ENCODE results near the gene PDE3A. TPM values are rescaled to one million over a fixed set of nuclear protein-coding genes. Genes with fewer than 3 reads are reported as not detected.

Gene PDE3A
- total and polyA plus RNA-seq, 7 donors = 0.53 to 4.1 (median 2.1) TPM

DNA sequence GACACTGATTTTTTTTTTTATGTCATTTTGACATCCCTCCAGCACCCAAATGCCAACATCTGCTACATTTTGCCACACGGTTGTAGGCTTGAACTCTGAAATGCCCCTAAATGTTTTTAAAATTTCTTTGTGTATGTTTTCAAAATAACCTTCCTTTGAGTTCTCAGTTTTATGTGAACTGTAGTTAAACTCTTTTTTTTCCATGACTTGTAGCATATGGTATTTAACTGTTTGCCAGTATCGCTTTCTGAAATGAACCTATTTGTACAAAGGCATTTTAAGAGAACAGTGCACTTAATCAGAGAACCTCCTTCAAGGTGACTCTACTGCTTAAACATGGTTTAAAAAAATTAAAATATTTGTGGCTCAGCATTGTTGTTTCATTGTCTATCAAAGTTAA is 61.5 kb downstream of the PDE3A start:
- no peaks in the 10 kb centered on the region for H3K4me1 ChIP-seq
- H3K4me3 ChIP-seq = no peak overlapping the region
- H3K36me3 ChIP-seq (ENCODE audit: insufficient read depth in 1 of 2, low read depth in 1 of 2) = no peaks in the 10 kb centered on the region
- H3K27ac ChIP-seq = no peak overlapping the region
- H3K9me3 ChIP-seq = no peaks in the 10 kb centered on the region
- intact Hi-C loops (cut with DNase I) = no loop called here
- DNase-seq = no peak
- WGBS, 3 donors = 62 to 73% (median 67%) methylated on average over 2 of the region's 2 CpGs
- no peak for ATAC-seq
- no peaks in the 10 kb centered on the region for H3K27me3 ChIP-seq (ENCODE audit: insufficient read depth in 3 of 3, low read length in 2 of 3)
- no peak for TF ChIP-seq CTCF (IDR thresholded peaks at IDR 0.05)

DNA sequence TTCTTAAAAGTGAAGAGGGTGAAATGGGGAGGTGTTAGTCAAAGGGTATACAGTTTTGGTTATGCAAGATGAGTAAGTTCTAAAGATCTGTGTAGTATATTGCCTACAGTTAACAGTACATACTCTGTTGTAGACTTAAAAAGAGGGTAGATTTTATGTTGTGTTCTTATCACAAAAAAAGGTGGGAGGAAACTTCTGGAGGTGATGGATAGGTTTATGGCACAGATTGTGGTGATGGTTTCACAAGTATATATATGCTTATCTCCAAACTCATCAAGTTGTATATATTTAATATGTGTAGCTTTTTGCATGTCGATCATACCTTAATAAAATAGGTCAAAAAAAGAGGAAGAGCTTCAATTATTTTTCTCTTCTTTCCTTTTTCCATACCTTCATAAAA is 64.0 kb downstream of the PDE3A start:
- no peak for ATAC-seq
- H3K9me3 ChIP-seq = no peaks in the 10 kb centered on the region
- no peaks in the 10 kb centered on the region for H3K4me1 ChIP-seq
- no peaks in the 10 kb centered on the region for H3K27me3 ChIP-seq (ENCODE audit: insufficient read depth in 3 of 3, low read length in 2 of 3)
- intact Hi-C loops (cut with DNase I) = no loop called here
- H3K36me3 ChIP-seq (ENCODE audit: insufficient read depth in 1 of 2, low read depth in 1 of 2) = no peaks in the 10 kb centered on the region
- TF ChIP-seq CTCF (IDR thresholded peaks at IDR 0.05) = no peak
- H3K27ac ChIP-seq = no peak overlapping the region
- 81 to 96% (median 93%) methylated on average over 1 of the region's 1 CpG for WGBS, 3 donors
- DNase-seq = no peak
- H3K4me3 ChIP-seq = no peak overlapping the region

- intact Hi-C loops (cut with DNase I) = no loop called here
- 19 to 28% (median 22%) methylated on average over 3 of the region's 3 CpGs for WGBS, 3 donors
- DNase-seq (no peak), ATAC-seq (no peak)
- H3K4me3 ChIP-seq = no peak overlapping the region
- H3K27ac ChIP-seq = no peak overlapping the region
- no peaks in the 10 kb centered on the region for H3K9me3 ChIP-seq
- no peaks in the 10 kb centered on the region for H3K27me3 ChIP-seq (ENCODE audit: insufficient read depth in 3 of 3, low read length in 2 of 3)
- H3K36me3 ChIP-seq (ENCODE audit: insufficient read depth in 1 of 2, low read depth in 1 of 2) = no peaks in the 10 kb centered on the region
- TF ChIP-seq CTCF (IDR thresholded peaks at IDR 0.05) = no peak
- H3K4me1 ChIP-seq = no peaks in the 10 kb centered on the region
Measured at GRCh38 chr12:20434996-20435395, 66.7 kb downstream of the PDE3A start.

DNA sequence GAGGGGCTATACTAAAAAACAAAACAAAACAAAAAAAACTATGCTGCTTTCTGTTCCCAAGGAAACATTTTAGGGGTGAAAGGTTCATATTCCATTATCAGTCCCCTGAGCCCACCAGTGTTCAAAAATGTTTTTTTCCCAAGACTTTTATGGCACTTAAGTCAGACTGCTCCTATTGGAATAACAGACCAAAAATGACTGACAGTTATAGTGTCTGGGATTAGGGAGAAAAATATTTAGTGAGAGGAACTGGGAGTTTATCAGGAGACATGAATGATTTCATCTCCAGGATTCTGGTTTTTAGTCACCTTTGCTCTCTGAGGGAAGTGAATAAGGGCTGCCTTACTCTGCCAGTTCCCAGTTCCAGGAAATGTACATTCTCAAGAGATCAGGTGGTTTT is 68.0 kb downstream of the PDE3A start:
- H3K4me1 ChIP-seq = no peaks in the 10 kb centered on the region
- DNase-seq (no peak), ATAC-seq (no peak)
- no peaks in the 10 kb centered on the region for H3K27me3 ChIP-seq (ENCODE audit: insufficient read depth in 3 of 3, low read length in 2 of 3)
- no peak for TF ChIP-seq CTCF (IDR thresholded peaks at IDR 0.05)
- H3K36me3 ChIP-seq (ENCODE audit: insufficient read depth in 1 of 2, low read depth in 1 of 2) = no peaks in the 10 kb centered on the region
- H3K4me3 ChIP-seq = no peak overlapping the region
- H3K9me3 ChIP-seq = no peaks in the 10 kb centered on the region
- intact Hi-C loops (cut with DNase I) = no loop called here
- no peak overlapping the region for H3K27ac ChIP-seq

DNA sequence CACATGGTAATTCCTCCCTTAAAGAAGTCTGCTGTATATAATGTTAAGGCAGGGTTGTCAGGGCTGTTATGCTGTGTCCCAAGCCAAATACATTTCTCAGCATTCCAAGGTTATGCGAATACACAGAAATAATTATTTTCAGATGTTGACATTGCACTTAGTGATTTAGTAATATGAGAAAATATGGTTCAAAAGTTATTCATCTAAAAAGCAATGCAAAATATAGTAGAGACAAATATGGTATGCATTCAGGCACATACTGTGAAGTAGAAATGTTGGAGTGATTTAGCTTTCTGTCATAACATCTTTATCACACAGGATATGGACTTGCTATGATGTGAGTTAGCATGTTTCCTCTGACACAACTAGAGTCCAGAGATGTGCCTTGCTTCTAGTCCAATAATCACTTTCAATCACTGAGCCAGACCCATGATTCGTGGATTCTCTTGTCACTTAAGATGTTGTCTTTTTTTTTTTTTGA is 70.0 kb downstream of the PDE3A start:
- 70 to 78% (median 75%) methylated on average over 2 of the region's 2 CpGs for WGBS, 3 donors
- no peak for TF ChIP-seq CTCF (IDR thresholded peaks at IDR 0.05)
- Histone ChIP-seq H3K27ac (no peak overlapping the region), H3K4me3 (no peak overlapping the region), H3K9me3 (no peaks in the 10 kb centered on the region), H3K4me1 (no peaks in the 10 kb centered on the region), H3K36me3 (ENCODE audit: insufficient read depth in 1 of 2, low read depth in 1 of 2) (no peaks in the 10 kb centered on the region), H3K27me3 (ENCODE audit: insufficient read depth in 3 of 3, low read length in 2 of 3) (no peaks in the 10 kb centered on the region)
- DNase-seq (no peak), ATAC-seq (no peak)
- intact Hi-C loops (cut with DNase I) = no loop called here

All from psoas muscle (tissue), 8 donors.